HEK293 (cell line): ENCODE measurements around the gene NARF.

Experiments used
- CTCF ChIA-PET: fragments of 350-600 bp; formaldehyde crosslinking; extraction: SDS; loops from one replicate; lab custom pipeline; 2021; ENCODE audit warnings: antibody characterized with exemption; lab: Yijun Ruan, JAX
- POLR2A ChIA-PET: fragments of 300-600 bp; formaldehyde crosslinking; extraction: SDS; loops from one replicate; lab custom pipeline; 2020; ENCODE audit warnings: antibody characterized with exemption, inconsistent platforms; lab: Yijun Ruan, JAX
- H3K27ac ChIP-seq: fragments of 200-500 bp; sonication (Bioruptor generic); 2 replicates; pipeline ENCODE4 v1.5.1; 2014; ENCODE audit warnings: low read depth, low read length, control low read depth, inconsistent platforms; ENCODE audit errors: extremely low read depth
- H3K36me3 ChIP-seq, 2 experiments: fragments of 200-500 bp in 1 of 2; sonication (Bioruptor generic) in 1 of 2; 1 replicate in 1 of 2; 2 replicates in 1 of 2; pipeline ENCODE4 v1.5.1; 2014 to 2017; ENCODE audit warnings: inconsistent platforms in 2 of 2, low read length in 2 of 2; ENCODE audit not compliant: control insufficient read depth in 2 of 2, insufficient read depth in 1 of 2
- H3K4me1 ChIP-seq: fragments of 200-500 bp; sonication (Bioruptor generic); 2 replicates; pipeline ENCODE4 v1.5.1; 2014; ENCODE audit warnings: mild to moderate bottlenecking, low read length, inconsistent platforms; ENCODE audit not compliant: control insufficient read depth, insufficient read depth
- H3K4me3 ChIP-seq: 2 replicates; pipeline ENCODE4 v1.5.1; 2011; ENCODE audit warnings: low read depth, mild to moderate bottlenecking, control low read depth, low read length, moderate library complexity
- H3K9me3 ChIP-seq: fragments of 200-500 bp; sonication (Bioruptor generic); 2 replicates; pipeline ENCODE4 v1.5.1; 2014; ENCODE audit warnings: low read depth, low read length, inconsistent platforms; ENCODE audit not compliant: control insufficient read depth, insufficient read depth
- KLF16 ChIP-seq: fragments of 450-650 bp; formaldehyde crosslinking; IDR thresholded peaks from 2 replicates; pipeline ENCODE4 v1.5.1; 2017; ENCODE audit warnings: missing biosample characterization, missing genetic modification characterization
- KLF17 ChIP-seq: fragments of 450-650 bp; formaldehyde crosslinking; IDR thresholded peaks from 2 replicates; pipeline ENCODE4 v1.5.1; 2016; ENCODE audit warnings: missing biosample characterization, missing genetic modification characterization
- MEIS1 ChIP-seq: sonication (generic); formaldehyde crosslinking; IDR thresholded peaks from 2 replicates; pipeline ENCODE4 v1.8.1; 2022; ENCODE audit warnings: missing genetic modification reagents, mild to moderate bottlenecking, borderline replicate concordance
- OVOL3 ChIP-seq: fragments of 450-650 bp; formaldehyde crosslinking; IDR thresholded peaks from 2 replicates; pipeline ENCODE4 v1.5.1; 2016; ENCODE audit warnings: missing biosample characterization, missing genetic modification characterization
- PRDM10 ChIP-seq: fragments of 450-650 bp; formaldehyde crosslinking; IDR thresholded peaks from 2 replicates; pipeline ENCODE4 v1.5.1; 2016; ENCODE audit warnings: missing biosample characterization, missing genetic modification characterization
- SCRT1 ChIP-seq: fragments of 450-650 bp; formaldehyde crosslinking; IDR thresholded peaks from 2 replicates; pipeline ENCODE4 v1.5.1; 2016; ENCODE audit warnings: missing biosample characterization, missing genetic modification characterization, borderline replicate concordance
- TCF7L2 ChIP-seq: IDR thresholded peaks from 2 replicates; pipeline ENCODE4 v1.6.1; 2011; ENCODE audit warnings: low read depth, mild to moderate bottlenecking, inconsistent platforms, low read length, moderate library complexity, borderline replicate concordance
- ZFP69B ChIP-seq: fragments of 450-650 bp; formaldehyde crosslinking; IDR thresholded peaks from 2 replicates; pipeline ENCODE4 v1.5.1; 2016; ENCODE audit warnings: missing biosample characterization, missing genetic modification characterization
- ZNF140 ChIP-seq: fragments of 450-650 bp; formaldehyde crosslinking; IDR thresholded peaks from 2 replicates; pipeline ENCODE4 v1.5.1; 2016; ENCODE audit warnings: missing biosample characterization, missing genetic modification characterization
- ZNF169 ChIP-seq: fragments of 450-650 bp; formaldehyde crosslinking; IDR thresholded peaks from 2 replicates; pipeline ENCODE4 v1.5.1; 2016; ENCODE audit warnings: missing biosample characterization, missing genetic modification characterization
- ZNF18 ChIP-seq: fragments of 450-650 bp; formaldehyde crosslinking; IDR thresholded peaks from 2 replicates; pipeline ENCODE4 v1.5.1; 2016; ENCODE audit warnings: missing biosample characterization, missing genetic modification characterization
- ZNF335 ChIP-seq: fragments of 450-650 bp; formaldehyde crosslinking; conservative IDR thresholded peaks from 2 replicates; pipeline ENCODE4 v1.5.1; 2016; ENCODE audit warnings: missing biosample characterization, missing genetic modification characterization
- ZNF404 ChIP-seq: fragments of 450-650 bp; formaldehyde crosslinking; IDR thresholded peaks from 2 replicates; pipeline ENCODE4 v1.5.1; 2017; ENCODE audit warnings: missing biosample characterization, missing genetic modification characterization
- ZNF514 ChIP-seq: fragments of 450-650 bp; formaldehyde crosslinking; IDR thresholded peaks from 2 replicates; pipeline ENCODE4 v1.5.1; 2016; ENCODE audit warnings: missing biosample characterization, missing genetic modification characterization
- ZNF521 ChIP-seq: fragments of 450-650 bp; formaldehyde crosslinking; IDR thresholded peaks from 2 replicates; pipeline ENCODE4 v1.5.1; 2017; ENCODE audit warnings: missing biosample characterization, mild to moderate bottlenecking, missing genetic modification characterization
- ZNF549 ChIP-seq: fragments of 450-650 bp; IDR thresholded peaks from 2 replicates; pipeline ENCODE4 v1.5.1; 2018; ENCODE audit warnings: missing biosample characterization, missing genetic modification characterization, mild to moderate bottlenecking, inconsistent platforms, moderate library complexity
- ZNF585B ChIP-seq: fragments of 450-650 bp; formaldehyde crosslinking; IDR thresholded peaks from 2 replicates; pipeline ENCODE4 v1.5.1; 2016; ENCODE audit warnings: missing biosample characterization, missing genetic modification characterization
- ZNF624 ChIP-seq: fragments of 450-650 bp; formaldehyde crosslinking; IDR thresholded peaks from 2 replicates; pipeline ENCODE4 v1.5.1; 2017; ENCODE audit warnings: missing biosample characterization, missing genetic modification characterization
- ZNF701 ChIP-seq: fragments of 450-650 bp; formaldehyde crosslinking; IDR thresholded peaks from 2 replicates; pipeline ENCODE4 v1.5.1; 2016; ENCODE audit warnings: missing biosample characterization, missing genetic modification characterization
- TF ChIP-seq, protein P1 (sequence below): fragments of 450-650 bp; formaldehyde crosslinking; IDR thresholded peaks from 2 replicates; pipeline ENCODE4 v1.5.1; 2016; ENCODE audit warnings: missing biosample characterization, missing genetic modification characterization, borderline replicate concordance

The NARF gene

GRCh38 chr17:82436601-82437324 lies 21.8 kb upstream of the NARF start (continued):
- TF ChIP-seq KLF17 (tag by site-specific recombination) (no peak), ZNF514 (tag by site-specific recombination) (no peak), ZNF169 (tag by site-specific recombination) (no peak), SCRT1 (tag by site-specific recombination) (0 out of 2 replicates have a peak, but pooled peaks have one; percentile 33), PRDM10 (tag by site-specific recombination) (no peak)
- TF ChIP-seq, protein P1, sequence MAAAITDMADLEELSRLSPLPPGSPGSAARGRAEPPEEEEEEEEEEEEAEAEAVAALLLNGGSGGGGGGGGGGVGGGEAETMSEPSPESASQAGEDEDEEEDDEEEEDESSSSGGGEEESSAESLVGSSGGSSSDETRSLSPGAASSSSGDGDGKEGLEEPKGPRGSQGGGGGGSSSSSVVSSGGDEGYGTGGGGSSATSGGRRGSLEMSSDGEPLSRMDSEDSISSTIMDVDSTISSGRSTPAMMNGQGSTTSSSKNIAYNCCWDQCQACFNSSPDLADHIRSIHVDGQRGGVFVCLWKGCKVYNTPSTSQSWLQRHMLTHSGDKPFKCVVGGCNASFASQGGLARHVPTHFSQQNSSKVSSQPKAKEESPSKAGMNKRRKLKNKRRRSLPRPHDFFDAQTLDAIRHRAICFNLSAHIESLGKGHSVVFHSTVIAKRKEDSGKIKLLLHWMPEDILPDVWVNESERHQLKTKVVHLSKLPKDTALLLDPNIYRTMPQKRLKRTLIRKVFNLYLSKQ = no peak

DNA sequence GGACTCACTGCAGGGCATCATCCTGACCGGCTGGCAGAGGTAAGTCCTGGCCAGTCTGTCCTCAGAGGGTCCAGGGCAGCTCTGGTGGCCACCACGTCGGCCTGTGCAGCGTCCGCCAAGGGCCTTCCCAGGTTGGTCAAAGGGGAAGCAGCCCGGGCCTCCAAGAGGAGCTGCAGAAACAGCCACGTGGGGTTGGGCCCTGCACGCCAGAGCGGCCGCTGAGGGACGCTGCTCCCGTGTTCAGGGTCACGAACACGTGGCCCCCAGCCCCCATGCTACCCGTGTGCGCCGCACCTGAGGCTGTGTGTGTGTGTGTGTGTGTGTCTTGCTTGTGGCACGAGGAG lies 21.2 kb upstream of the NARF start:
- Histone ChIP-seq H3K36me3 (peaks cover 0 to 38% of the 10 kb centered on the region in 2 experiments; a peak in 1 of 3 replicates), H3K27ac (no peak overlapping the region), H3K4me1 (no peaks in the 10 kb centered on the region), H3K4me3 (no peak overlapping the region), H3K9me3 (no peaks in the 10 kb centered on the region)
- ChIA-PET CTCF (interaction anchor here (0.7 kb wide), 1 partner anchor 103 kb away, joined by 3 read pairs; no protein-coding TSS in a partner anchor), POLR2A (no interaction called here)
- TF ChIP-seq ZNF701 (tag by site-specific recombination) (no peak), ZNF624 (tag by site-specific recombination) (no peak), OVOL3 (tag by site-specific recombination) (no peak), ZNF549 (tag by site-specific recombination) (no peak), KLF16 (tag by site-specific recombination) (no peak)

DNA sequence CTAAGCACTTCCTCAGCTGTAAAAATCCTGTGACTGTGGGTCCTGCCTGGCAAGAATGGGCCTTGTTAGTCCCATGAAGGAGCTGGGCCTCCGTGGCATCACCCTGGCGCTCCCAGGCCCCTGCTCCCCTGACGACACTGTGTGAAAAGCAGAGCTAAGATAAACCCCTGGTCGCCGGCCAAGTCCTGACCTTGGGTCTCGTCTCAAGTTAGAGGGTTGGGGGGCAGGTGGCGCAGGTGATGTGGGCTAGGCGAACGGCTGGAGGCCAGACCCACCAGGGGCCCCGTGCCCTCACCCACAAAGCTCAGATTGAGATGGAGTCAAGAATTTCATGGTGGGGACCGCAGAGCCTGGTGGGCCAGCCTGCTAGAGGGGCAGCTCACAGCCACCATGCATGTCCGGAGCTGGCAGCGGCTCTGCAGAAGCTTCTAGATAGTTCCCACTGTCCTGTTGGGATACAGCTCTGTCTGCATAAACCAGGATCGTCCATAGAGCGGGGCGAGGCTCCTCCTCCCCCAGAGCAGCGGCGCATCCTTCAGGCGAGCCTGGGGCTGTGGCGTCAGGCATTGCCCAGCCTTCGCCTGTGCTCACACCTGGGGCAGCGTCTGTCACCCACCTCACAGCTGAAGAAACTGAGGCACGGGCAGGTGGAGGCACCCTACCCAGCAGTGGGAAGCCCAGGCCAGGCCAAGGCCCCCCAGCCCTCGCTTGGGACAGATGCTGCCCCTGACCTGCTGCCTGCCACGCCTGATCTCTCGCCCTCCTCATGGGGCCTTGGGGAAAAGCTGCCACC lies 19.9 kb upstream of the NARF start:
- TF ChIP-seq ZNF404 (tag by site-specific recombination) (no peak), ZNF335 (tag by site-specific recombination) (no peak), ZFP69B (tag by site-specific recombination) (no peak), ZNF140 (tag by site-specific recombination) (no peak), ZNF585B (no peak), ZNF18 (no peak), ZNF521 (tag by site-specific recombination) (no peak), TCF7L2 (no peak), MEIS1 (CRISPR knock-in tag) (no peak)
- H3K36me3 ChIP-seq = peaks cover 0 to 49% of the 10 kb centered on the region in 2 experiments; a peak in 1 of 3 replicates
- POLR2A ChIA-PET = no interaction called here

More for the DNA sequence above, 19.9 kb upstream of the NARF start:
- CTCF ChIA-PET = interaction anchor here (0.5 to 2.0 kb wide), 4 partner anchors 14 to 479 kb away, joined by 3 to 8 read pairs (median 4); no protein-coding TSS in a partner anchor
- no peak overlapping the region for H3K27ac ChIP-seq
- no peak overlapping the region for H3K4me3 ChIP-seq
- H3K4me1 ChIP-seq = no peaks in the 10 kb centered on the region
- no peaks in the 10 kb centered on the region for H3K9me3 ChIP-seq
